ENCODE measurements around the gene EYS. TPM values are rescaled to one million over a fixed set of nuclear protein-coding genes. Genes with fewer than 3 reads are reported as not detected.

Gene EYS
- total and polyA plus RNA-seq, 2 of the 13 experiments (the other 11 are each of a cell fraction or from before 2014, with no cell fraction given) = 0.04 to 0.07 TPM

DNA sequence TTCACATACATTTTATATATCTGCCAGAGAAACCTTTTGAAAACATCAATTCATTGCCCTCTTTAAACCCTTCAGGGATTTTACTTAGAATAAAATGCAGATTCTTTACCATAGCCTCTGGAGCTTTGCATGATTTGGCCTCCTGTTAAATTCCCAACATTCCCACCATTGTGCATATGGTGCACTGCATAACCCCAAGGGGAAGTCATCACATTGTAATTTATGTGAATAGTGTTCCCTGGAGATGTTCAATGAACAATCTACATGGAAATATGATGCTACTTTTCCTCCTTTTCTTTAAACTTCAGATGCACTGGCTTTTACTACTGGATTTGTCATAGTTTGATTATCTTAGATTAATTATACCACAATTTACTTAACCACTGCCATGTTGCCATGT, 1976.7 kb downstream of the EYS start (continued):
- TF ChIP-seq ZNF124 (CRISPR knock-in tag; IDR thresholded peaks at IDR 0.05) (no peak), SPEN (CRISPR knock-in tag; IDR thresholded peaks at IDR 0.05; ENCODE audit: low read depth) (no peak), YEATS4 (CRISPR knock-in tag; IDR thresholded peaks at IDR 0.05; ENCODE audit: borderline replicate concordance) (no peak)

GRCh38 chr6:63724721-63725120, 1982.3 kb downstream of the EYS start:
- peak overlapping the region; percentile 33 for H3K27ac ChIP-seq (ENCODE audit: extremely low read length, insufficient read depth, low read length)
- ATAC-seq (peak; percentile 87), FAIRE-seq (peak; percentile 72), DNase-seq (ENCODE audit: low spot score) (peak; percentile 70)
- CTCF ChIA-PET (ENCODE audit: low intra/inter-chr PET ratio, low total read pairs) = no interaction called here
- no peaks in the 10 kb centered on the region for H4K20me1 ChIP-seq (ENCODE audit: insufficient read depth, low read length)
- no peaks in the 10 kb centered on the region for H3K9me3 ChIP-seq (ENCODE audit: low read length)
- peak overlapping the region; percentile 59 for H3K4me2 ChIP-seq (ENCODE audit: low read depth, low read length)
- intact Hi-C loops (cut with micrococcal nuclease; ENCODE audit: unreplicated experiment) = no loop called here
- in situ Hi-C loops (cut with HindIII; ENCODE audit: extremely low pct_ligation_motif_present, low pct_unique_long_range_greater_than_20kb) = no loop called here
- no peak overlapping the region for H3K9ac ChIP-seq (ENCODE audit: insufficient read depth, low read depth, low read length)
- no peaks in the 10 kb centered on the region for H3K27me3 ChIP-seq (ENCODE audit: control insufficient read depth in 1 of 2, insufficient read depth in 2 of 2, low read length in 2 of 2)
- no TSS peak for BruUV-seq (replicated peaks)
- H3K79me2 ChIP-seq (ENCODE audit: insufficient read depth, low read length) = no peaks in the 10 kb centered on the region
- no peak overlapping the region for H2AFZ ChIP-seq (ENCODE audit: low read length)
- POLR2A ChIA-PET = interaction anchor here (1.4 to 1.6 kb wide), 2 partner anchors 15 to 17 kb away, joined by 3 to 4 read pairs; no protein-coding TSS in a partner anchor
- no peaks in the 10 kb centered on the region for H3K36me3 ChIP-seq (replicated peaks in 1 of 2; ENCODE audit: control insufficient read depth in 1 of 2, insufficient read depth in 2 of 2, low read length in 2 of 2)
- peaks cover 28% of the 10 kb centered on the region for H3K4me1 ChIP-seq (ENCODE audit: insufficient read depth, low read length)
- H3K4me3 ChIP-seq (replicated peaks in 1 of 3; ENCODE audit: insufficient read depth in 1 of 3, low read depth in 2 of 3, low read length in 3 of 3) = peak overlapping the region in 1 of 3 experiments; percentile 33; a peak in 1 of 6 replicates
- no peak for TF ChIP-seq ZBTB3 (CRISPR knock-in tag; IDR thresholded peaks at IDR 0.05; ENCODE audit: borderline replicate concordance, low read depth)
- no peak for TF ChIP-seq ELF3 (CRISPR knock-in tag; IDR thresholded peaks at IDR 0.05)
- no peak for TF ChIP-seq MED8 (CRISPR knock-in tag; IDR thresholded peaks at IDR 0.05; ENCODE audit: insufficient replicate concordance)
- TF ChIP-seq NCOR1 (IDR thresholded peaks at IDR 0.05; ENCODE audit: borderline replicate concordance, low read length) = peak; percentile 65
- TF ChIP-seq E2F1 (CRISPR knock-in tag; IDR thresholded peaks at IDR 0.05) = no peak
- no peak for TF ChIP-seq DDIT3 (CRISPR knock-in tag; IDR thresholded peaks at IDR 0.05)
- no peak for TF ChIP-seq ZNF292 (CRISPR knock-in tag; IDR thresholded peaks at IDR 0.05; ENCODE audit: borderline replicate concordance, low read depth)
- no peak for TF ChIP-seq MYNN (CRISPR knock-in tag; IDR thresholded peaks at IDR 0.05; ENCODE audit: low read depth)
- no peak for TF ChIP-seq HES4 (CRISPR knock-in tag; IDR thresholded peaks at IDR 0.05; ENCODE audit: borderline replicate concordance)
- TF ChIP-seq ZNF720 (CRISPR knock-in tag; IDR thresholded peaks at IDR 0.05) = no peak
- TF ChIP-seq FOXJ3 (CRISPR knock-in tag; IDR thresholded peaks at IDR 0.05; ENCODE audit: borderline replicate concordance) = peak; percentile 39; the same call in 1 of the 2 replicates
- no peak for TF ChIP-seq ZNF33B (CRISPR knock-in tag; IDR thresholded peaks at IDR 0.05)
- TF ChIP-seq PHF5A (CRISPR knock-in tag; IDR thresholded peaks at IDR 0.05; ENCODE audit: low read depth, unreplicated experiment) = peak; percentile 52
- TF ChIP-seq ZNF788 (CRISPR knock-in tag; IDR thresholded peaks at IDR 0.05; ENCODE audit: borderline replicate concordance) = no peak
- no peak for TF ChIP-seq ZFP91 (CRISPR knock-in tag; IDR thresholded peaks at IDR 0.05; ENCODE audit: borderline replicate concordance)
- no peak for TF ChIP-seq NFRKB (IDR thresholded peaks at IDR 0.05)
- no peak for TF ChIP-seq ZNF20 (CRISPR knock-in tag; IDR thresholded peaks at IDR 0.05)
- 0 out of 2 replicates have a peak, but pooled peaks have one; percentile 32 for TF ChIP-seq KDM5A (IDR thresholded peaks at IDR 0.05; ENCODE audit: borderline replicate concordance, low read length)
- TF ChIP-seq HNF4A (CRISPR knock-in tag; IDR thresholded peaks at IDR 0.05) = peak; percentile 89
- TF ChIP-seq DPF2 (CRISPR knock-in tag; IDR thresholded peaks at IDR 0.05; ENCODE audit: borderline replicate concordance, low read depth) = no peak

Measured in HepG2 (cell line).